HT-29 (cell line): Measurements from ENCODE around the gene NEDD4. TPM values are rescaled to one million over a fixed set of nuclear protein-coding genes. Genes with fewer than 3 reads are reported as not detected.
"Not testable (repeated sequence)": the region's sequence is repeated elsewhere in the genome, so short reads cannot be mapped to it uniquely, and the experiment has no call there.

ENCODE experiments used
- DNase-seq: peaks from one replicate; pipeline ENCODE4 v3.0.0-alpha.2; 2015; ENCODE audit warnings: low spot score
- total RNA-seq: library from RNA; depleted of rRNA; stranded (reverse); fragments of >200 nt; shearing (Covaris generic); gene quantifications from 2 replicates; pipeline ENCODE4 v1.2.3, GENCODE V29; 2014

The NEDD4 gene
- total RNA-seq, 1 experiment from 2014 or later: 6.2 TPM

DNA sequence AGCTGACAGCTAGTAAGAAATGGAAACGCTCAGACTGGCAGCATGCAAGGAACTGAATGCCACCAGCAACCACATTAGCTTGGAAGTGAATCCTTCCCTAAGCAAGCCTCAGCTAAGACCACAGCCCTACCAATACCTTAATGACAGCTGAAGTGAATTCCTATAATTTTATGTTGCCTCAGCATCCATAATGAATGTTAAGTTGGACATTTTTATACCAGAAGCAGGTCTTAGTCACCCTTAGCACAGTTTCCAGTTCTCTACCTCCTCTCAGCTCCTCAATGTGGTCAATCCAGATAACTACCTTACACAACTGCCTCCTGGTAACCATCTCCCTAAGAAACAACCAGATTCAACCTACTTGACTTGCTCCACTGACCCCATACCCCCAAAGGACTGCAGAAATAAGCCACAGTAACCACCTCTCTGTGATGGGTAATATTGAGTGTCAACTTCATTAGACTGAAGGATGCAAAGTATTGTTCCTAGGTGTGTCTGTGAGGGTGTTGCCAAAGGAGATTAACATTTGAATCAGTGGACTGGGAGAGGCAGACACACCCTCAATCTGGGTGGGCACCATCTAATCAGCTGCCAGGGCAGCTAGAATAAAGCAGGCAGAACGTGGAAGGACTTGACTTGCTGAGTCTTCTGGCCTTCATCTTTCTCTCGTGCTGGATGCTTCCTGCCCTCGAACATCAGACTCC is 33.5 kb downstream of the NEDD4 start:
- no peak for DNase-seq

DNA sequence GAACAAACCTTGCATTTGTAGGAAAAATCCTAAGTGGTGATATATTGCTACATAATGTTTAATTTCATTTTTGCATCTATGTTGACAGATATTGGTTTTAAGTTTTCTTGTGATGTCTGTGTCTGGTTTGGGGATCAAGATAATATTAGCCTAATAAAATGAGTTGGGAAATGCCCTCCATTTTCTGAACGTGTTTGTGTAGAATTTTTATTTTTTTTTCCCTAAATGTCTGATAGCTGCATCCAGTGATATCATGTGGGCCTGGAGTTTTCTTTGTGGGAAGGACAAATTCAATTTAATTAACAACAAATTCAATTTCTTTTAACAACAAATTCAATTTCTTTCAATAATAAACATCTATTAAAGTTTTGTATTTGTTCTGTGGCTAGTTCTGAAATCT is 35.1 kb downstream of the NEDD4 start:
- no peak for DNase-seq

DNA sequence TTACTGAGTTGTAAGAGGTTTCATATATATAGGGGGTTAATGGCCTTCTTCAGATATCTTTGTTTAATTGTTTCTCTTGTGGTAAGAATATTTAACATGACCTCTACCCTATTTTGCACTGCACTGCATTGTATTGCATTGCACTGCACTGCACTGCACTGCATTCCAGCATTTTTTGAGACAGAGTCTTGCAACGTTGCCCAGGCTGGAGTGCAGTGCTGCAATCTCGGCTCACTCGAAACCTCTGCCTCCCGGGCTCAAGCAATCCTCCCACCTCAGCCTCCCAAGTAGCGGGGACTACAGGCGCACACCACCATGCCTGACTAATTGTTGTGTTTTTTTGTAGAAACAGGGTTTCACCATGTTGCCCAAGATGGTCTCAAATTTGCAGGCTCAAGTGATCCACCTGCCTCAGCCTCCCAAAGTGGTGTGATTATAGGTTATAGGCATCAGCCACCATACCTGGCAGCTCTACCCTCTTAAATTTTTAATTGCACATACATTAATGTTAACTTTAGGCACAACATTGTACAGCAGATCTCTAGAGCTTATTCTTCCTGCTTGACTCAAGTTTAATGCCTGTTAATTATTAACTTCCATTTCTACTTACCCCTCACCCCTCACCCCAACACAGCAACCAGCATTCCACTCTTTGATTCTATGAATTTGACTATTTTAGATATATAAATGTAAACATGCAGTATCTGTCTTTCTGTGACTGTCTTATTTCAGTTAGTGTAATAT is 38.4 kb downstream of the NEDD4 start:
- DNase-seq: peak; percentile 25

DNA sequence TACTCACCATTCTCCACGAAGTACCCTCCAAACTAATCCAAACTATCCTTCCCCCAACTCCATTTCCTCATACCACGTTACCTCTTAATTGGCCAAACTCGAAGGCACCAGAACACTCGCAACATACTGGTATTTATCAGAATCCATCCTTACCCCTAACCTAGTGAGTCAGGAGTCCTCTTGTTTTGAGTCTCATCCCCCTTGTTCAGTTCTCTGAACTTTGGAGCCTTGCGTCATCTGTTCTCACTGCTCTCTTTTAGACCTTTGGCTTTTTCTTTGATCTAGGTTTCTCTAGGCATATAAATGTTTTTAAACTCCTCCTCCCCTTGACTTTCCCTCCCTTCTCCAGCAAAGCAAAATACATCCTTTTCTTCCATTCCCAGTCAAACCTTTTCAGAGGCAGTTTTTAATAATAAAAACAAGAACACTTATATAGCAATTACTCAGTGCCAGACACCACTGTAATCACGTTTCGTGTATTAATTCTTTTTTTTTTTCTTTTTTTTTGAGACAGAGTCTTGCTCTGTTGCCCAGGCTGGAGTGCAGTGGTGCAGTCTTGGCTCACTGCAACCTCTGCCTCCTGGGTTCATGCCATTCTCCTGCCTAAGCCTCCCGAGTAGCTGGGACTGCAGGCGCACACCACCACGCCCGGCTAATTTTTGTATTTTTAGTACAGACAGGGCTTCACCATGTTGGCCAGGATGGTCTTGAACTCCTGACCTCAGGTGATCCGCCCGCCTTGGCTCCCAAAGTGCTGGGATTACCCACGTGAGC is 40.7 kb downstream of the NEDD4 start:
- DNase-seq: peak; percentile 32

DNA sequence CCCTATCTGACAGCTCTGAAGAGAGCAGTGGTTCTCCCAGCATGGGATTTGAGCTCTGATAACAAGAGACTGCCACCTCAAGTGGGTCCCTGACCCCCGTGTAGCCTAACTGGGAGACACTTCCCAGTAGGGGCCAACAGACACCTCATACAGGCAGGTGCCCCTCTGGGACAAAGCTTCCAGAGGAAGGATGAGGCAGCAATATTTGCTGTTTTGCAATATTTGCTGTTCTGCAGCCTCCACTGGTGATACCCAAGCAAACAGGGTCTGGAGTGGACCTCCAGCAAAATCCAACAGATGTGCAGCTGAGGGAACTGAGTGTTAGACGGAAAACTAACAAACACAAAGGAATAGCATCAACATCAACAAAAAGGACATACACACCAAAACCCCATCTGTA is 48.8 kb downstream of the NEDD4 start:
- not testable (repeated sequence) for DNase-seq

DNA sequence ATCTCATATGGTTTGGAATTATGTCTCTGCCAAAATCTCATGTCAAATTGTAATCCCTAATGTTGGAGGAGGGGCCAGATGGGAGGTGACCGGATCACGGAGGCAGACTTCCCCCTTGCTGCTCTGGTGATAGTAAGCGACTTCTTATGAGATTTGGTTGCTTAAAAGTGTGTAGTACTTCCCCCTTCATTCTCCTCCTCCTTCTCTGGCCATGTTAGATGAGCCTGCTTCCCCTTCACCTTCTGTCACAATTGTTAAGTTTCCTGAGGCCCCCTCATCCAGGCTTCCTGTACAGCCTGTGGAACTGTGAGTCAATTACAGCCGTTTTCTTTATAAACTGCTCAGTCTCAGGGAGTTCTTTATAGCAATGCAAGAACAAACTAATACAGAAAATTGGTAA is 51.1 kb downstream of the NEDD4 start:
- DNase-seq: no peak

DNA sequence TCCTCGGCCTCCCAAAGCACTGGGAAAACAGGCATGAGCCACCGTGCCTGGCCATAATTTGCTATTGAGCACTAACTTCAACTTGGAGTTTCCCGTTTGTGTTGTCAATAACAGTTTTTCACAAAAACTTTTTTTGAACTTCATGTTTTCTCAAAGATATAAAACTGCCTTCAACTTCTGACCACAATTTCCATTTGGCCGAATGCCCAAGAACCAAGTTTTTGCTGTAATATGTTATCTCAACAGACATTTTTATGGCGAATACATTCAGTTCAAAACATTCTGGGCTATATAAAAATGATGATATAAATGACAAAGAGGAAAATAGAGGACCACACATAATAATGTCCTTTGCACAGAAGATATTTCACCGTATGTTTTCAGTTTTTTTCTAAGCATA is 56.4 kb downstream of the NEDD4 start:
- no peak for DNase-seq

DNA sequence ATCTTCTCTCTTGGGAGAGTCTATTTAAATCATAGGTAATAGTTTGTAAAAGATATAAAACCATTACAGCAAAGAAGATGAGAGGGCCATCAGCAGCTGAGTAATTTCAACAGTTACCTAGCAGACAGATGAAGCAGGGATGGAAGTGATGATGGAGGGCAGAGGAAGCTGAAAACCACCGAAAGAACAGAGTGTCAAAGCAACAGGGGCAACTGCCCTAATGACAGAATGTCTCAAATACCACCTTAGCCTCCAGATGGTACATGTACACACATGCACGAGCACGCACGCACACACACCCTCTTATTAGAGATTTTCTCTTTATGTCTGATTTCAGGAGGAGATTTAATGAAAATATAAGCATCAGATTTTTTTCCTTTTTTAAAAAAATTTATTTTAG is 64.5 kb downstream of the NEDD4 start:
- DNase-seq: no peak

DNA sequence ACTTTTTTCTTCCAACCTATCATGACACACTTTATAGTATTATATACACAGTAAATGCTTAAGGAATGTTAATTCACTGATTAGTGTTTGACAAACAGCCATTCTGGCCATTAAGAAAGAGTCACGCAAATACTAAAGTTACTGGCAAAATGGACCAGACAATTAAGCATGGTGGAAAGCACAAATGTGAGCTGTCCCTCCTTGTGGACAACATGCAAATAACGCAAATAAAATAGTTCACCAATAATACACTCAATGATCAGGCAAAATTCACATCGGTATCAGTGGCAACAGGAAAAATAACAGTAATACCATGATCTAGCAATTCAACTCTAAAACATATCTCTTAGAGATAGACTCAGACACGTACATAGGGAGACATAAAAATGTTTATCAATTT is 71.7 kb downstream of the NEDD4 start:
- DNase-seq: no peak

DNA sequence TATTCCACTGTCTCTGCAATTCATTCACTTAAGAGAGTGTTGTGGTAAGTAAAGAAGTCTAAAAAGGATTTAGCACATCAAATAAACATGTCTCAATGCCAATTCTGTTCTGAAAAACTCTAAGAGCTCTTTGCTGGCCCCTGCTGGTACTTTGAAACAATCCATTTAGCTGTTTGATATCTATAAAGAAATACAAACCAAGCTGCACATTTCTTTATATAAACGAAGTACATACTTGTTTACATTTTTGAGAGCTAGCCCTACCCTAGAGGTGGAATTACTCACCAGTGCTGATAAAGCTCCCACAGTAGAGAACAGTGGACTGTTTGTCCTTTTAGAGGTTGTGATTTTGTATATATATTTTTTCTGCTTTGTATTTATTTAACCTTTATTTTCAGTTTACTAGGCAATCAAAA is 75.5 kb downstream of the NEDD4 start:
- DNase-seq: peak; percentile 87

DNA sequence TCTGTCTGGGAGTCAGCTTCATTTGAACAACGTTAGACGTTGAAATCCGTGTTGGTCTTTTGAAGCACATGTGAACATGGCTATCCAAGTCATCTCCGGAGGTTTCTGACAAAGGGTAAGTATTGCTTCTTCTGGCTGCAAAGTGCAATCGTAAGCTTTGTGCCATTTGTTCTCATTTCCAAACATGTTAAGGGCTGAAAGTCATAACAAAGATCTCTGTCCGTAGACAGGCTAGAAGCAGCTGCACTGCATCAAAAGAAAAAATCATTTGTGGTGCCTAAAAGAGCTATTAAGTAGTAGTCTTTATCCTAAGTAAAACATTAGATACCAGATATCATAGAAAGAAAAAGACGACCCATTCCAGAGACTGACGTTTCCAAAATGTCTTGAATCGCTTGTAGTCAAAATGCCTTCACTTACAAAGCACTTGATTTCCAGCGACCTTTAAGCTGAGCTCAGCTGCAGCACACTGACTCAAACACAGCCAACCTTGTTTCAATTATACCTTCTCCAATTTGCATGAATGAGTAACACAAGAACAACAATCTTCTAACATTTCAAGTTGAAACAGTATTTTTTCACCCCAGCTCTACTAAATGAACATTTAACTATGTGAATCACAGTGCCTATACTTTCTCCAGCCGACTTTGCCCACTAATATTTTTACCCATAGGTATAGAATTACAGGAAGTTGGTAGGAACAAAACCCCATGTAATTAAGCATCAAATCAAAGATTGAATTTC is 76.6 kb downstream of the NEDD4 start:
- DNase-seq: no peak

DNA sequence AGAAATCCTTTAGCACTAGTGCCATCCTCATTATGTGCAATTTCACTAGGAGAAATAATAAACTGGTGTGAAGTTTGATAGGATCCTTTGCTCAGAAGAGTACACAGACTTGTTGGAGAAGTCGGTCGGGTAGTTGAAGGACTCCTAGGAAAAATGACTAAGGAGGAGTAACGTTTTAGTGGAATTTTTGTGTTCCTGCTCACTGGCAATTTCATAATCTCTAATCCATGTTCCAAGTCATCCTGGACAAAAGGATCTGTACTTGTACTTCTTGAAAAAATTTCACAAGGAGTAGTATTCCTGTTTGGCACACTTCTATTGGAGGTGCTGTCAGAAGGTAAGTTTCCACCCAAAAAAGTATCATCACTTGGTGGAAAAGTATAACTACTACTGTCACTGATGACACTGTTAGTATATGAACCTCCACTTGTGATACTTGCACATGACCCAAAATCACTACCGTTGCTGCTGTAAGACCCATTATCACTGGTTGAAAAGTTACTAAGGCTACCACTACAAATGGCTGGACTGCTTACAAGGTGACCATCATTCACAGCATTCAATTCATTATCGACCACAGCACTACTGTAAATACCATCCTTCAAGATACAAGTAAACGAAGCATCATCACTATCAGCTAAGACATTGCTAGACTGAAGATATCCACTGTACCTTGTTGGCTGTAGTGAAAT is 77.4 kb downstream of the NEDD4 start:
- no peak for DNase-seq

DNA sequence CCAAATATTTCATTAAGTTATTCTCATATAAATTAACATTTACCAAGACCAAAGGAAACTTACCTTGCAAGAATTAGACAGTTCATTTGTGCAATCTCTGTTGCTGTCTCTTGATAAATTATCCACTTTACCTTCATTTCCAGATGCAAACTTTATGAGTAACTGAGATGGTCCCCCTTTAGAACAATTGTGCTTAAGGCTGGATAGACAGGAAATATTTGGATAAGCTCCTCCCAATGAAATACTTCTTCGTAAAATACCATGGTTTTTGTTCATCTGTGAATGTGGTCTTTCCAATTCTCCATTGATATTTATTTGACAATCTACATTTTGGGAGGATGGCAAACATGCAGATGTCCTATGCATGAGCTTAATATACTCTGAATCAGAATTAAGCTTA is 78.2 kb downstream of the NEDD4 start:
- no peak for DNase-seq

DNA sequence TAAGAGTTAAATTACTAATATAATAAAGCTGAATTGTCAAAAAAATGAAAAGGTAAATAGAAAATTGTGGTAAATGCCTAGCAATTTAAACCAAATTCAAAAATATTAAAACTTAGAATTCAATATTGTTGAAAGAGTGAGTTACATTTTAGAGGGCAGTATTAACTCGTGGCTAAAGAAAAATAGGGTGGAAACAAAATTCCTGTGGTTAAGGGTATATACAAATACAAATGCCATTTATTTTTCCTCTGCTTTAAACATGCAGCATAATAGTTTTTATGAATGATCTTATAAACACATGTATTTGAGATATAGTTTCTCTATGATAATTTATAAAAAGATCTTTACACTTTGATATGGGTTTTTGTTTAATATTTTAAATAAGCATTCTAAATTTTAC is 79.0 kb downstream of the NEDD4 start:
- no peak for DNase-seq

DNA sequence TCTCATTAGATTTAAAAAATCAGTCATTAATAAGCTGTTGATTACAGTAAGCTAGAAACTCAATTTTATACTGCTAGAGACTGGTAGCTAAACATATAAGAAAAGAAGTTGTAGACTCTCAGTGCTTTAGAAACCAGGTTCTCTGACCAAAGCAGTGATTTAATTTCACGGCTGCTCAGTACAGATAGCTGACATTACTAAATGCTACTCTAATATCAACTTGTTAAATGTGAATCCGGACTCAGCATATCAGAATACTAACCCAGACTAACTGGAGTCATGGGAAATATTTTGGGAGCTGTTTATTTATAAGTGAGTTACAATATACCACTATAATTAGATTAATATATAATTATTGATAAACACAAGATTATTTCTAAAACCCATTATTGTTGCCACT is 80.4 kb downstream of the NEDD4 start:
- no peak for DNase-seq

DNA sequence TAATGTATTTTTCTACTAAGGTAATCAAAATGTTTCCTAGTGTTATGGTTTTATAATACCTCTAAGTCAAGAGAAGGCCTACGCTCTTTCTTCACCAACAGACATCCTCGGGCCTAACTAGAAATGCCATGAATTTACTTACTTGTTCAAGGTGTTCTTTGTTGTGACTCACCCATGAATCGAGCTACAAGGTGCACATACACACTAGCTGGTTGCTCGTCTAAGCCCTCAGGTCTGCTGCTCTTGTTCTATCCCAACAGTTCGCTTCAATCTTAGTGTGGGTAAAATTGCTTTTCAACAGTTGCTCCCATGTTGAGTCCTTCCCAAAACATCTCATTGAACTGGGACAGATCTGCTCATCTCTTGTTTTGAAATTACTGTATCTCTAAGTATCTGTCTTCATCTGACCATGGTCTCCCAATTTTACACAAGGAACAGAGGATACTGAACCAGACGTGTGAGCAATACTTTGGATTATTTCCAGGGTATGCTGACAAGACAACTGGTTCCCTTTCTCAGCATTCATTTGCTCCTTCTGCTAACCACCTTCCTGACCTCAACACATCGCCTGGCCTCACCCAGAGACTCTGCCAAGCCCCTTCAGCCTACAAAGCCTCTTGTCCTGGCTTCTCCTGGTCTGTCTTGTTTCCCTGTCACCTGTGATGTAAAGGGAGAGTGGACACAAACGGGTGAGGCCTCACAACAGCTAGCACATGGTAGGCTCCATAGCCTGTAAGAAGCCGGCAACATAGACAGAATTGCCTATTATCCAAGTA is 84.2 kb downstream of the NEDD4 start:
- no peak for DNase-seq

DNA sequence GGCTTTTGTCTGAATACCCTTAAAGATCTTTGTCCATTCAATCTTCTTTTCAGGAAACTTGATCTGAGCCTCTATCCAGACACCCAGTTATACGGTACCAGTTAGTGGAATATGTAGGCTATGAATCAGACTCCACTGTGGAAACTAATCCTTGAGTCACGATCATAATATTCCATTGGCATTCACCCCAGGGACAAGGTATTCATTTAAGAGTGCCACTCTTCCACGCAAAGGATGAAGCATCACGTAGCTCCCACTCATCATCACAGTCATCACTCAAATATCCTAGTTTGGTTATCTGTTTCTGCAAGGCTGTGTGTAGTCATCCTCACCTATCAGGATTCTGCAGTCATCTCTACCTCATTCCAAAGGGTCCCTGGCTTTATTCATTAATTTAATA is 85.6 kb downstream of the NEDD4 start:
- no peak for DNase-seq

DNA sequence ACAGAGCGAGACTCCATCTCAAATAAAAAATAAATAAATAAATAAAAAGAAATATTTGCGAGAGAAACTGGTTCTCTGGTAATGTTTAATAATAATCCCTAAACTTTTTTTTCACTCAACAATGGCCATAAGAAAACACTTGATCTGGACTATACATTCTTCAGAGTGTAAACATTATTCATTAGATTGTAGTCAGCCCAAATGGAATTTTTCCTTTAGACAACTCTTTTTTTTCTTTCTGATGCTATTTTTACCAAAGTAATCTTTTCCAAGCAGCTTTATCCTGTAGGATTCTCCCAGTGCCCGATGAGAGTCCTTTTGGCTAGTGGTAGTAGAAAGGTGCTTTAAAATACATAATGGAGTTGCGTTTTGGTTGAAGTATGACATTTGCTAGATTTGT is 90.4 kb downstream of the NEDD4 start:
- DNase-seq: no peak

DNA sequence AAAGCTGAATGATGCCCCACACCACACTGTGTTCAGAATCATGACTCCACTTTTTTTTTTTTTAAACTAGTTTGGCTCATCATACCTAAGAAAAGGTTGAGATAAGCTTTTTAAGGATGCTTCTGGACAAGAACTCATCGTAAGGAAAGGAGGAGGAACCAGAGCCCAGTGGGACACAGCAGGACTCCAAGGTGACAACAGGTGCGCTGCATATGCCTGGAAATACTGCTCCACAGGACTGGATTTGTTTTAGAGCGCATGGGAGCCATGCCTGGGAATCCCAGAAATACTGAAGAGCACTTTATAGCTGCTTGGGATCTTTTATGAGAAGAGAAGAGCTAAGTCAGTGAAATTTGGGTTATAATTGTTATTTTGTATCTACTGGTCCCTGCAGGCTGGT is 93.4 kb downstream of the NEDD4 start:
- no peak for DNase-seq

DNA sequence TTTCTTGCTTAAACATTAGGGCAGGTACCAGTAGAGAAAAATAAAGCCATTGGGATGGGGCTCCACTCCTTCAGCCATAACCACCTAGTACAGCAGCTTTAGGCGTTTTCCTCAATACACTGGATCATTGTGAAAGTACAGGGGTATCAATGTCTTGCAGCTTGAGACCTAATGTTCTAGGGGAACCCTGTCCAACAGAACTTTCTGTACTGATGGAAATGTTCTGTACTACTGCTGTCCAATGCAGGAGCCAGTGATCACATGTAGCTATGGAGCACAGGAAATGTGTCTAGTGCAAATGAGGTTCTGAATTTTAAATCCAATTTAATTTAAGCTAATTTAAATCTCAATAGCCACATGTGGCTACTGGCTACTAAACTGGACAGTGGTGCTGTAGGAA is 93.9 kb downstream of the NEDD4 start:
- no peak for DNase-seq
